ENCODE results near the gene XRN1. TPM values are rescaled to one million over a fixed set of nuclear protein-coding genes. Genes with fewer than 3 reads are reported as not detected.

XRN1 gene
- total and polyA plus RNA-seq, 2 donors from 2014 or later = 2.8 to 45.6 TPM

- FAIRE-seq = no peak
- intact Hi-C loops (cut with DNase I) = no loop called here
These were observed 88.5 kb downstream of the XRN1 start for GRCh38 chr3:142359367-142359766.

DNA sequence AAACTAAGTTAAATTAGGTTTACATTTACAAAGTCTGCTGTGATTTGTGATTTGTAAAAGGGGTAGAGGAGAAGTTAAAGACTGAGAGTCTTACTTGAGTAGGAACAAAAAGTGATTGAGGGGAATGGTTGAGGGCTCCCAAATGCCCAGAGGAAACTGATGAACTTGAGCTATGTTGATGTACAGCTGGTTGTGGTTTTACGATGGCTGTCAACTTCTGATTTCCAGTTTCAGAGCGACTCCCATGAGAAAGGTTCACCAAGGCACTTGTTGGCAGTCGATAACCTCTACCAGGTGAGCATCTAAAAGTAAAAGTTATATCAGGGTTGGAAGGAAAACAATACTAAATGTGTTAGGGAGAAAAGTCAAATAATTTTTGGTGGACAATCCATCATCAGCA is 91.0 kb downstream of the XRN1 start:
- FAIRE-seq (no peak), DNase-seq (no peak)
- Histone ChIP-seq H3K9ac (ENCODE audit: low read length in 3 of 3) (no peak overlapping the region), H3K4me1 (ENCODE audit: control insufficient read depth in 2 of 3, insufficient read depth in 2 of 3, low read depth in 1 of 3, low read length in 3 of 3) (no peaks in the 10 kb centered on the region), H3K36me3 (ENCODE audit: control insufficient read depth in 2 of 3, insufficient read depth in 3 of 3, low read length in 3 of 3) (peaks cover 15 to 59% (median 22%) of the 10 kb centered on the region in 3 donors), H3K4me3 (ENCODE audit: low read length in 3 of 3) (no peak overlapping the region), H3K9me3 (ENCODE audit: control insufficient read depth in 2 of 3, insufficient read depth in 1 of 3, low read length in 3 of 3) (no peaks in the 10 kb centered on the region), H3K27me3 (ENCODE audit: control insufficient read depth, insufficient read depth, low read length) (no peaks in the 10 kb centered on the region), H3K27ac (ENCODE audit: low read depth in 2 of 2, low read length in 2 of 2) (no peak overlapping the region)
- no peak for TF ChIP-seq CTCF (IDR thresholded peaks at IDR 0.05; ENCODE audit: borderline replicate concordance, extremely low read depth, insufficient read depth)
- intact Hi-C loops (cut with DNase I) = no loop called here

More at GRCh38 chr3:142359367-142359766, 88.5 kb downstream of the XRN1 start:
- Histone ChIP-seq H3K36me3 (ENCODE audit: control insufficient read depth in 2 of 3, insufficient read depth in 3 of 3, low read length in 3 of 3) (peaks cover 18 to 57% (median 19%) of the 10 kb centered on the region in 3 donors), H3K27me3 (ENCODE audit: control insufficient read depth, insufficient read depth, low read length) (no peaks in the 10 kb centered on the region), H3K27ac (ENCODE audit: low read depth in 2 of 2, low read length in 2 of 2) (no peak overlapping the region), H3K9ac (ENCODE audit: low read length in 3 of 3) (no peak overlapping the region), H3K9me3 (ENCODE audit: control insufficient read depth in 2 of 3, insufficient read depth in 1 of 3, low read length in 3 of 3) (no peaks in the 10 kb centered on the region), H3K4me3 (ENCODE audit: low read length in 3 of 3) (no peak overlapping the region), H3K4me1 (ENCODE audit: control insufficient read depth in 2 of 3, insufficient read depth in 2 of 3, low read depth in 1 of 3, low read length in 3 of 3) (no peaks in the 10 kb centered on the region)
- no peak for DNase-seq
- TF ChIP-seq CTCF (IDR thresholded peaks at IDR 0.05; ENCODE audit: borderline replicate concordance, extremely low read depth, insufficient read depth) = no peak

- Histone ChIP-seq H3K27me3 (ENCODE audit: control insufficient read depth, insufficient read depth, low read length) (no peaks in the 10 kb centered on the region), H3K9me3 (ENCODE audit: control insufficient read depth in 2 of 3, insufficient read depth in 1 of 3, low read length in 3 of 3) (no peaks in the 10 kb centered on the region), H3K36me3 (ENCODE audit: control insufficient read depth in 2 of 3, insufficient read depth in 3 of 3, low read length in 3 of 3) (peaks cover 17 to 54% (median 22%) of the 10 kb centered on the region in 3 donors), H3K4me1 (ENCODE audit: control insufficient read depth in 2 of 3, insufficient read depth in 2 of 3, low read depth in 1 of 3, low read length in 3 of 3) (no peaks in the 10 kb centered on the region), H3K27ac (ENCODE audit: low read depth in 2 of 2, low read length in 2 of 2) (no peak overlapping the region), H3K9ac (ENCODE audit: low read length in 3 of 3) (no peak overlapping the region), H3K4me3 (ENCODE audit: low read length in 3 of 3) (no peak overlapping the region)
- no peak for TF ChIP-seq CTCF (IDR thresholded peaks at IDR 0.05; ENCODE audit: borderline replicate concordance, extremely low read depth, insufficient read depth)
- FAIRE-seq = no peak
- intact Hi-C loops (cut with DNase I) = no loop called here
- DNase-seq = no peak
These were observed 92.1 kb downstream of the XRN1 start for GRCh38 chr3:142355692-142356091.

DNA sequence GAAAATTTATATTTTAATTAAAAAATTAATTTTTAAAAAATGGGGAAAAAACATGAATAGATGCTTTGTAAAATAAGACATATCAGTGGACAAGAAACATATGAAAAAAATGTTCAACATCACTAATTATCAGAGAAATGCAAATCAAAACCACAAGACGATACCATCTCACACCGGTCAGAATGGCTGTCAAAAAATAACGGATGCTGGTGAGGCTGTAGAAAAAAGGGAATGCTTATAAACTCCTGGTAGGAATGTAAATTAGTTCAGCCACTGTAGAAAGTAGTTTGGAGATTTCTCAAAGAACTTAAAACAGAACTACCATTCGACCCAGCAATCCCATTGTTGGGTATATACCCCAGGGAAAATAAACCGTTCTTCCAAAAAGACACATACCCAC is 93.8 kb downstream of the XRN1 start:
- Histone ChIP-seq H3K27ac (ENCODE audit: low read depth in 2 of 2, low read length in 2 of 2) (no peak overlapping the region), H3K9me3 (ENCODE audit: control insufficient read depth in 2 of 3, insufficient read depth in 1 of 3, low read length in 3 of 3) (no peaks in the 10 kb centered on the region), H3K4me1 (ENCODE audit: control insufficient read depth in 2 of 3, insufficient read depth in 2 of 3, low read depth in 1 of 3, low read length in 3 of 3) (no peaks in the 10 kb centered on the region), H3K4me3 (ENCODE audit: low read length in 3 of 3) (no peak overlapping the region), H3K9ac (ENCODE audit: low read length in 3 of 3) (no peak overlapping the region), H3K27me3 (ENCODE audit: control insufficient read depth, insufficient read depth, low read length) (no peaks in the 10 kb centered on the region), H3K36me3 (ENCODE audit: control insufficient read depth in 2 of 3, insufficient read depth in 3 of 3, low read length in 3 of 3) (peaks cover 17 to 54% (median 20%) of the 10 kb centered on the region in 3 donors)
- no peak for TF ChIP-seq CTCF (IDR thresholded peaks at IDR 0.05; ENCODE audit: borderline replicate concordance, extremely low read depth, insufficient read depth)
- intact Hi-C loops (cut with DNase I) = no loop called here
- FAIRE-seq (peak; percentile 32), DNase-seq (no peak)
